ENCODE results near the gene RDX.

RDX gene

DNA sequence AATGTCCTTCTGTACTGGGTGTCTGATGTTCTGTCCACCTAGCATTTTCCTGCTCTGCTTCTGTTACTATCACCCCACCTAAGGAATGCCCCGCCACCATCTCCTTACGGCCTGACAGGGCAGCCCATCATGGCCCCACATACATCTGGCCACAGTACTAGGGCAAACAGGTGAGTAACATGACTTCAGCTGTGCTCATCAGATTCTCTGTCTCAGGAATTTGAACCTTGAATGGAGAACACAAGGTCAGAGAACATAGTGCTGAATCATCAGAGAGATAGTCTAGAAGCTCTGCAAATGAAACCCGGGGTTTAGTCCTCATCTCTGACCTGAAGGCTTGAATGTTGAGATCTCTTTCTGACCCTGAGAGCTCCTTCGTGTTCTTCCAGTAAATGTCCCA is 170.8 kb downstream of the RDX start:
- DNase-seq, result no peak
